Thoracic aorta (tissue), 2 donors: ENCODE results near the gene VIPR2. TPM values are rescaled to one million over a fixed set of nuclear protein-coding genes. Genes with fewer than 3 reads are reported as not detected.

ENCODE experiments used
- ATAC-seq: fragments of 150-250 bp; one replicate; pipeline ENCODE4 v1.8.0; 2017; ENCODE audit warnings: low read depth; ENCODE audit not compliant: insufficient number of reproducible peaks, low FRiP score
- DNase-seq: peaks from one replicate; pipeline ENCODE4 v3.0.0-alpha.2; 2020; ENCODE audit warnings: low spot score
- H3K27ac ChIP-seq, 2 donors: fragments of 200-600 bp; sonication (generic); 1 replicate in 1 of 2; 2 replicates in 1 of 2; pipeline ENCODE4 v1.5.1; 2016; ENCODE audit warnings: mild to moderate bottlenecking in 2 of 2, moderate library complexity in 2 of 2
- H3K27me3 ChIP-seq: fragments of 200-600 bp; sonication (generic); replicated peaks from 2 replicates; pipeline ENCODE4 v1.6.0; 2016; ENCODE audit warnings: mild to moderate bottlenecking; ENCODE audit not compliant: insufficient read depth
- H3K36me3 ChIP-seq: fragments of 200-600 bp; sonication (generic); one replicate; pipeline ENCODE4 v1.5.1; 2016
- H3K4me1 ChIP-seq, 2 donors: fragments of 200-600 bp; sonication (generic); 1 replicate in 1 of 2; 2 replicates in 1 of 2; pipeline versions ENCODE4 v1.5.1 to v1.6.0; 2016; ENCODE audit warnings: low read depth in 2 of 2, mild to moderate bottlenecking in 1 of 2; ENCODE audit not compliant: control insufficient read depth in 1 of 2
- H3K4me3 ChIP-seq: fragments of 200-600 bp; sonication (generic); 2 replicates; pipeline ENCODE4 v1.5.1; 2016; ENCODE audit warnings: mild to moderate bottlenecking
- H3K9me3 ChIP-seq: fragments of 200-600 bp; sonication (generic); 2 replicates; pipeline ENCODE4 v1.5.1; 2016
- total RNA-seq, 2 donors: library from RNA; depleted of rRNA; stranded (reverse); fragments of >200 nt; gene quantifications; one replicate each; pipeline versions ENCODE4 v1.1.0 to v1.2.3, GENCODE V29; 2016
- TF ChIP-seq, protein P1 (sequence below): fragments of 200-600 bp; sonication (generic); IDR thresholded peaks from one replicate; pipeline ENCODE4 v1.5.1; 2019; ENCODE audit warnings: antibody characterized with exemption

VIPR2 gene
- total RNA-seq, 2 donors from 2014 or later = 18.3 to 29.5 TPM

DNA sequence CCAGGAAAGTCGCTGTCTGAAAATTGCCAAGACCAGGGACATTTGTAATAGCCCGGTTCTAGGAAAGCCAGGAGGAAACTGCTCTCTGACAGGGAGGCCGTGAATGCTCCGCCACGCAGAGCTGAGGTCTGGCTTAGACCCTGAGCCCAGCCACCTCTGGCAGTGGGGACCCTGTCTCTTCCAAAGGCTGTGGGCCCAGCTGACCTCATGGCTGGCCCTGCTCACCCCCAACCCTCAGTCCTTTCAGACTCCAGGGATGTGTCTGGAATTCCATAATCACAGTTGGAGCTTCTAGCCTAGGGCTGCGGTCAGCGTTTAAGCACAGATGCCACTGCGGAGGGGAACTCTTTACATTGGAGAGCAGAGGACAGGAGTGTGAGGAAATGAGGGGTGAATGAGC lies 6.6 kb upstream of the VIPR2 start:
- Histone ChIP-seq H3K27me3 (no peaks in the 10 kb centered on the region), H3K9me3 (no peaks in the 10 kb centered on the region), H3K36me3 (no peaks in the 10 kb centered on the region), H3K27ac (no peak overlapping the region), H3K4me3 (no peak overlapping the region), H3K4me1 (no peaks in the 10 kb centered on the region)
- ATAC-seq = no peak
- no peak for DNase-seq
- TF ChIP-seq, protein P1, sequence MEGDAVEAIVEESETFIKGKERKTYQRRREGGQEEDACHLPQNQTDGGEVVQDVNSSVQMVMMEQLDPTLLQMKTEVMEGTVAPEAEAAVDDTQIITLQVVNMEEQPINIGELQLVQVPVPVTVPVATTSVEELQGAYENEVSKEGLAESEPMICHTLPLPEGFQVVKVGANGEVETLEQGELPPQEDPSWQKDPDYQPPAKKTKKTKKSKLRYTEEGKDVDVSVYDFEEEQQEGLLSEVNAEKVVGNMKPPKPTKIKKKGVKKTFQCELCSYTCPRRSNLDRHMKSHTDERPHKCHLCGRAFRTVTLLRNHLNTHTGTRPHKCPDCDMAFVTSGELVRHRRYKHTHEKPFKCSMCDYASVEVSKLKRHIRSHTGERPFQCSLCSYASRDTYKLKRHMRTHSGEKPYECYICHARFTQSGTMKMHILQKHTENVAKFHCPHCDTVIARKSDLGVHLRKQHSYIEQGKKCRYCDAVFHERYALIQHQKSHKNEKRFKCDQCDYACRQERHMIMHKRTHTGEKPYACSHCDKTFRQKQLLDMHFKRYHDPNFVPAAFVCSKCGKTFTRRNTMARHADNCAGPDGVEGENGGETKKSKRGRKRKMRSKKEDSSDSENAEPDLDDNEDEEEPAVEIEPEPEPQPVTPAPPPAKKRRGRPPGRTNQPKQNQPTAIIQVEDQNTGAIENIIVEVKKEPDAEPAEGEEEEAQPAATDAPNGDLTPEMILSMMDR = no peak

- H3K4me1 ChIP-seq = no peaks in the 10 kb centered on the region
- no peaks in the 10 kb centered on the region for H3K9me3 ChIP-seq
- H3K27ac ChIP-seq = no peak overlapping the region
- H3K4me3 ChIP-seq = no peak overlapping the region
- no peak for DNase-seq
- TF ChIP-seq, protein P1 = no peak
- no peak for ATAC-seq
- H3K36me3 ChIP-seq = no peaks in the 10 kb centered on the region
- no peaks in the 10 kb centered on the region for H3K27me3 ChIP-seq
These were observed 4.8 kb upstream of the VIPR2 start for GRCh38 chr7:159149488-159149887.

GRCh38 chr7:159148430-159149395 lies 4.0 kb upstream of the VIPR2 start:
- Histone ChIP-seq H3K36me3 (no peaks in the 10 kb centered on the region), H3K27me3 (no peaks in the 10 kb centered on the region), H3K9me3 (no peaks in the 10 kb centered on the region), H3K27ac (no peak overlapping the region), H3K4me1 (peaks cover 0 to 1% of the 10 kb centered on the region in 2 donors), H3K4me3 (no peak overlapping the region)
- DNase-seq = no peak
- TF ChIP-seq, protein P1 = no peak
- no peak for ATAC-seq

GRCh38 chr7:159147687-159148086 lies 3.0 kb upstream of the VIPR2 start:
- ATAC-seq = no peak
- H3K36me3 ChIP-seq = no peaks in the 10 kb centered on the region
- no peaks in the 10 kb centered on the region for H3K27me3 ChIP-seq
- no peaks in the 10 kb centered on the region for H3K9me3 ChIP-seq
- no peak overlapping the region for H3K4me3 ChIP-seq
- no peak for DNase-seq
- TF ChIP-seq, protein P1 = no peak
- H3K27ac ChIP-seq = no peak overlapping the region
- peaks cover 0 to 12% of the 10 kb centered on the region in 2 donors for H3K4me1 ChIP-seq

GRCh38 chr7:159147246-159147645 lies 2.6 kb upstream of the VIPR2 start:
- DNase-seq = no peak
- no peaks in the 10 kb centered on the region for H3K27me3 ChIP-seq
- TF ChIP-seq, protein P1 = no peak

More at GRCh38 chr7:159147246-159147645, 2.6 kb upstream of the VIPR2 start:
- H3K36me3 ChIP-seq = no peaks in the 10 kb centered on the region
- no peak overlapping the region for H3K27ac ChIP-seq
- H3K4me3 ChIP-seq = no peak overlapping the region
- H3K4me1 ChIP-seq = peaks cover 0 to 16% of the 10 kb centered on the region in 2 donors
- ATAC-seq = no peak
- H3K9me3 ChIP-seq = no peaks in the 10 kb centered on the region
